T follicular helper cell (primary cell): Measurements from ENCODE around the gene ZFYVE1.
"Not testable (repeated sequence)": the region's sequence is repeated elsewhere in the genome, so short reads cannot be mapped to it uniquely, and the experiment has no call there.

ENCODE experiments used
- DNase-seq: peaks from one replicate; pipeline ENCODE4 v3.0.0-alpha.2; 2020; ENCODE audit warnings: low read depth

Gene ZFYVE1

DNA sequence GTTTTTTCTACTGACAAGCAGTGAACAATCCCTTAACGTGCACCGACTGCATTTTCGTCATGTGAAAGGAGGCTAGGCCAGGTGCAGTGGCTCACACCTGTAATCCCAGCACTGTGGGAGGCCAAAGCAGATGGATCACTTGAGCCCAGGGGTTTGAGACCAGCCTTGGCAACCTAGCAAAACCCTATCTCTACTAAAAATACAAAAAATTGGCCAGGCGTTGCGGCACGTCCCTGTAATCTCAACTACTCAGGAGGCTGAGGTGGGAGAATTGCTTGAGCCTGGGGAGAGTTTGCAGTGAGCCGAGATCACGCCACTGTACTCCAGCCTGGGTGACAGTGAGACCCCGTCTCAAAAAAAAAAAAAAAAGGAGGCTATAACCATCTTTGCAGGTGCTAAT is 22.3 kb downstream of the ZFYVE1 start:
- not testable (repeated sequence) for DNase-seq

DNA sequence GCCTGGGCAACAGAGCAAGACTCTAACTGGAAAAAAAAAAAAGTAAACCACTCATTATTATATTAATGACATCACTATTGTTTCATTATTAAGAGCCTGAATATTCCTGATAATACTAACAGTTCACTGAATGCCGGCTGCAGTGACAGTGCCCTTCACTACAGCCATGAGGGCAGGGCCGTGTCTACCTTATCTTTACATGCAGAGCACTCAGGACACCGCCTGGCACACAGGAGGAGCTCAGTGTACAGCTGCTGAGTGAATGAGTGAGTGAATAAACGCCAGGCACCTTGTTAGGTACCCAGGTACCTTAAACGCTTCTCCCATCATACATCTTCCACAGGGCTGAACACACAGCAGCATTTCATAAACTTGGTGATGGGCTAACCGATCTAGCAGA is 23.2 kb downstream of the ZFYVE1 start:
- DNase-seq: no peak

DNA sequence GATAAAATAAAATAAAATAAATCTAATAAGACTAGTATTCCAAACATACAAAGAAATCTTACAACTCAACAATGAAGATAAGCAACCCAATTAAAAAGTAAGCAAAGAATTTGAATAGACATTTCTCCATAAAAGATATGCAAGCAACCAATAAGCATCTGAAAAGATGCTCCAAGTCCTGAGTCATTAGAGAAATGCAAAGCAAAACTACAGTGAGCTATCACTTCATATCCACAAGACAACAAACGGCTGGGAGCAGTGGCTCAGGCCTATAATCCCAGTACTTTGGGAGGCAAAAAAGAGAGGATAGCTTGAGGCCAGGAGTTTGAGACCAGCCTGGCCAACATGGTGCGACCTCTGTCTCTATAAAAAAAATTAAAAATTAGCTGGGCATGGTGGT is 26.8 kb downstream of the ZFYVE1 start:
- DNase-seq: no peak

DNA sequence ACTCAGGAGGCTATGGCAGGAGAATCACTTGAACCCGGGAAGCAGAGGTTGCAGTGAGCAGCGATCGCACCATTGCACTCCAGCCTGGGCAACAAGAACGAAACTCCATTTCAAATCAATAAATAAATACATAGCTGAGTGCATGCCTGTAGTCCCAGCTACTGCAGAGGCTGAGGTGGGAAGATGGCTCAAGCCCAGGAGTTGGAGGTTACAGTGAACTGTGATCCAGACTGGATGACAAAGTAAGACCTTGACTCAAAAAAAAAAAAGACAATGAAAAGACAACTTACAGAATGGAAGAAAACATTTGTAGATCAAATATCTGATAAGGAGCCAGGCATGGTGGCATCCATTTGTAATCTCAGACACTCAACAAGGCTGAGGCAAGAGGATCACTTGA is 27.6 kb downstream of the ZFYVE1 start:
- DNase-seq: no peak

DNA sequence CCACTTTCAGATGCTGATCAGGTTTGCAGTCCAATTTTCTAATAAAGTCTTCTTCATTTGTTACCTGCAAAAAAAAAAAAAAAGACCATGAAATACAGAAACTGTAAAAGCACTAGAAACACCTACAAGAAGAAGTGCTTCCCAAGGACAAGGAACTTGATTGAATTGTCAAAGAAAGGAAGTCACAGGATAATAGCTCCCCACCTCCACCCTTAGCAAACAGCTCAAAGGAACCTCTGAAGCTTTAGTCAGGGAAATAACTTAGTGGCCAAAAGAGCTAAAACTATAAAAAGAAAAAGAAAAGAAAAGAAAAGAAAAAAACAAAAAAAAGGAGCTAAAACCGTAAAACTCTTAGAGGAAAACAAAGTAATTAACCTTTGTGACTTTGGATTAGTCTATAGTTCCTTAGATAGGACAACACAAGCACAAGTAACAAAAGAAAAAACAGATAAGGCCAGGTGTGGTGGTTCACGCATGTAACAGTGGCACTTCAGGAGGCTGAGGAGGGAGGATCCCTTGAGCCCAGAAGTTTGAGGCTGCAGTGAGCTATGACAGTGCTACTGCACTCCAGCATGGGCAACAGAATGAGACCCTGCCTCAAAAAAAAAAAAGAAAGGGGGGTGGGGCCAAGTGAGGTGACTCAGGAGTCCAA is 28.5 kb downstream of the ZFYVE1 start:
- no peak for DNase-seq

GRCh38 chr14:72996916-72997315 is 30.0 kb downstream of the ZFYVE1 start:
- DNase-seq: no peak

- DNase-seq: no peak
Measured at GRCh38 chr14:72990171-72990570, 36.7 kb downstream of the ZFYVE1 start.

DNA sequence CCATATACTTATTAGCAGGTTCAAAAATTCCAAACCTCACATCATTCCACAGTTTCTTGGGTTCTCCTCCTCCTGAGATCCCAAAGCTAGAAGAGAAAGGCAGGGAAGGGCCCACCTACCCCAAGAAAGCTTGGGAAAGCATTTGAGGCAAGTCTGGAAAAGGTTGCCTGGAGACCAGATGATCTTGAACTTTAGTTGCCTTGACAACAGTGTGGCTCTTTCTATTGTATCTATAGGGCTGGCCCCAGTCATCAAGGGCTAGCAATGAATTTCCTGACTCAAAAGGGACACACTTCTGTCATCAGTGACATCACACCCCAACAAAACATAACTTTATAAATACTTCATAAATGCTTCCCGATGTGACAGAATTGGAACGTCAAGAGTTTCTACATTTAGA is 40.0 kb downstream of the ZFYVE1 start:
- no peak for DNase-seq

DNA sequence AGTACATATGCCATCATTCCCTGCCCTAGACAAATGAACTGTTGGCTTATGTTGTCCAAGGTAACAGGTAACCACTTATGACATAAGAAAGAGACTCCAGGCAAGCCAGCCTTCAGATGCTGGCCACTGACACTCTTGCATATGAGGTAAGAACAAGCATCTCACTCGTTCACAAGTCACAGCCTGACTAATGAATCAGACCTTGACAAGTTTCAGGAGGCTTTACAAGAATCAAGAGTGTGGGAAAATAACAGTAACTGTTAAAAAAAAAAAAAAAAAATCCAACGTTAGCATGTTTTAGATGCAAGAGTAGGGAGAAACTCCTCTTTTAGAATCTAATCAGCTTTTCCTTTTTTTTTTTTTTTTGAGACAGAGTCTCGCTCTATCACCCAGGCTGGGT is 40.7 kb downstream of the ZFYVE1 start:
- DNase-seq: no peak

GRCh38 chr14:72982146-72982708 is 44.7 kb downstream of the ZFYVE1 start:
- DNase-seq: no peak

- DNase-seq: no peak
Measured at GRCh38 chr14:72980863-72981262, 46.0 kb downstream of the ZFYVE1 start.

- no peak for DNase-seq
Measured at GRCh38 chr14:72978856-72979255, 48.0 kb downstream of the ZFYVE1 start.

DNA sequence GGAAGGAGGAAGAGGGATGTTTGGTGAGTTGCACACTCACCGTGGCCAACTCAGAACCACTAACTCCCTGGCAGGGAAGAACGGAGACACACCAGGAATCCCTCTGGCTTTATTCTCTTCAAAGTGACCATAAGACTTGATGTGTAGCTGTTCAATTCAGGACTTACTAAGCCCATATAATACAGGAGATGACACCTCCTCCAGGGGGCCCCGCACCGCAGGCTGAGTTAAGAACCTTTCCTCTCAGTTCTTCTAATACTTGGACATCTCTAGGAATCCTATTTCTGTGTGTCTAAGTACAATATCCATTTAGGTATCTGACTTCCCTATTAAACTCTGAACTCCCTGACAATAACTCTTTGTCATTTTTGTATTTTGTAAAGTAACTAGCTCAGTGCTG is 51.1 kb downstream of the ZFYVE1 start:
- no peak for DNase-seq

GRCh38 chr14:72974661-72975060 is 52.2 kb downstream of the ZFYVE1 start:
- DNase-seq: no peak

- no peak for DNase-seq
Measured at GRCh38 chr14:72970824-72971434, 56.0 kb downstream of the ZFYVE1 start.

DNA sequence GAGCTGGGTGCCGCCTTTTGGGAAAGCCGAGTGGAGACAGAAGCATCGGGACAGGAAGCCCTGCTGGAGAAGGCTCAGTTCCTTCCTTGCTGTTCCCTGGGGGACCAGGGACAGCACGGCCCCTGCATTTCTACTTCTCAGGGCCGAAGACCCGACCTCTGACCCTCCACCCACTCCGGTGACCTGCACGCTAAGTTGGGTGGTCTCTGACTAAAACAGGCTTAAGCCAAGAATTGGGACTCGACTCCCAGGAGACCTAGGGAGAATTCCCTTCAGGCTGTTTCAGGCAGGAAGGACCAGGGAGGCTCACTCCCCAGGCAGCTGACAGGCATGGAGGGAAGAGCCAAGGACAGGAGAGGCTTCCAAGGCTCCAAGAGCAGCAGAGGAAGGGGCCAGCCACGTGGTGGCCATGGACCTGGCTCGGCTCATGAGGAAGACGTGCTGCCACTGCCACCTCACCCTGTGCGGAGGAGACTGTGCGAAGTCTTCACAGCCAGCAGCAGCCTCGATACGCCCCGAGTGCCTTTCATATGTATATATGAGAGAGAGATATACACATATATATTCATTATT is 56.8 kb downstream of the ZFYVE1 start:
- no peak for DNase-seq

GRCh38 chr14:72968316-72968715 is 58.6 kb downstream of the ZFYVE1 start:
- no peak for DNase-seq

GRCh38 chr14:72966038-72966437 is 60.9 kb downstream of the ZFYVE1 start:
- no peak for DNase-seq

- DNase-seq: no peak
Measured at GRCh38 chr14:72965249-72965648, 61.7 kb downstream of the ZFYVE1 start.

GRCh38 chr14:72962829-72963312 is 64.0 kb downstream of the ZFYVE1 start:
- no peak for DNase-seq

GRCh38 chr14:72962336-72962754 is 64.6 kb downstream of the ZFYVE1 start:
- DNase-seq: not testable (repeated sequence)

DNA sequence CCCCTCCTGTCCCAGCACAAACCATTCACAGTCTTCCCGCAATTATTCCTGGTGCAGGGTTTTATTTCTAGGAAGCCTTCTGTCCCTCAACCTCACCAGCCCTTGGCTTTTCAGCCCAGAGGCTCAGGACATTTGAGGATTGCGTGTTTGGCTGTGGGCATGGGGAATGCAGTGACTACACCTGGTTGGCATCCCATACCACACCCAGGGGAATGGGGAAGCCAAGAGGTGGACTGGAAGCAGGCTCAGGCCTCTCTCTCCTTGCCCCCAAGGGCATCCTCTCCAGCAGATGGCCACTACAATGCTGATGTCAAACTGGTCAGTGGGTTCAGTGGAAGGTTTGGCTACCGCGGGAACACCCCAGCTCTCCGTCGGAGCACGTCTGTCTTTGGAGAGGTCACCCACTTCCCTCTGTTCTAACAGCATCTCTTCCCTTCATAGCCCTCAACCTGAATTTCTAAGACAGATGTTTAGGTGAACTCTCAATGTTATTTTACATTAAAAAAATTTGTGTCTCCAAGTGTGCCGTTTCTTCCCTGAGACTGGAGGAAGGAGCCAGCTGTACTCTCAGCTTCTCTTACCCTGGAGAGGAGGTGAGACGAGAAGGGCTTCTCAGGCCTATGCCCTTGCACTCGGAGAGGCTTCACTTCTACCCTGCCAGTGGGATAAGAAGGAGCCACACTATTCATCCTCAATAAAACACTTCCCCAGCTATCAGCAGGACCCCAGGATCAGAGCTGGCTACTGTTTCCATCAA is 65.1 kb downstream of the ZFYVE1 start:
- DNase-seq: no peak
